ENCODE measurements around the gene FBP1. TPM values are rescaled to one million over a fixed set of nuclear protein-coding genes. Genes with fewer than 3 reads are reported as not detected.

Gene FBP1
- total RNA-seq, 1 experiment from 2014 or later: 48.1 TPM

DNA sequence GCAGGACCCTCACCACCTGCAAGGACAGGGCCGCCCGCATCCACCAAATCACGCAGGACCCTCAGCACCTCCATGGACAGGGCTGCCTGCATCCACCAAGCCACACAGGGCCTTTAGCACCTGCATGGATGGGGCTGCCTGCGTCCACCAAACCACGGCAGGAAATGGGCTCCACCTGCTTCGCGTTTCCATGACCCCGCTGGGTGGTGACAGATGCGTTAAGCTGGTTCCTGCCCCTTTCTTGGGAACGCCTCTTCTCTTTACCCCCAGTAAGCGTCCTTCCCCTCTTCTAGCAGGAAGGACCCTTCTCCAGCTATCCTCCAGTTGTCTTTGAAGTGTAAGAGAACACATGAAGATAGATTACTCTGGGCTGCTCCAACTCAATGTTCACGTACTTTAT, 13.5 kb downstream of the FBP1 start:
- no TSS peak for BruUV-seq (replicated peaks)
- no peak for TF ChIP-seq EZH2 (IDR thresholded peaks at IDR 0.05; ENCODE audit: low read length, unreplicated experiment)
- TF ChIP-seq EZH2phosphoT487 (IDR thresholded peaks at IDR 0.05; ENCODE audit: borderline replicate concordance, low read length): no peak
- TF ChIP-seq, protein P1, sequence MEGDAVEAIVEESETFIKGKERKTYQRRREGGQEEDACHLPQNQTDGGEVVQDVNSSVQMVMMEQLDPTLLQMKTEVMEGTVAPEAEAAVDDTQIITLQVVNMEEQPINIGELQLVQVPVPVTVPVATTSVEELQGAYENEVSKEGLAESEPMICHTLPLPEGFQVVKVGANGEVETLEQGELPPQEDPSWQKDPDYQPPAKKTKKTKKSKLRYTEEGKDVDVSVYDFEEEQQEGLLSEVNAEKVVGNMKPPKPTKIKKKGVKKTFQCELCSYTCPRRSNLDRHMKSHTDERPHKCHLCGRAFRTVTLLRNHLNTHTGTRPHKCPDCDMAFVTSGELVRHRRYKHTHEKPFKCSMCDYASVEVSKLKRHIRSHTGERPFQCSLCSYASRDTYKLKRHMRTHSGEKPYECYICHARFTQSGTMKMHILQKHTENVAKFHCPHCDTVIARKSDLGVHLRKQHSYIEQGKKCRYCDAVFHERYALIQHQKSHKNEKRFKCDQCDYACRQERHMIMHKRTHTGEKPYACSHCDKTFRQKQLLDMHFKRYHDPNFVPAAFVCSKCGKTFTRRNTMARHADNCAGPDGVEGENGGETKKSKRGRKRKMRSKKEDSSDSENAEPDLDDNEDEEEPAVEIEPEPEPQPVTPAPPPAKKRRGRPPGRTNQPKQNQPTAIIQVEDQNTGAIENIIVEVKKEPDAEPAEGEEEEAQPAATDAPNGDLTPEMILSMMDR (conservative IDR thresholded peaks at IDR 0.05; ENCODE audit: low read depth, low read length): no peak
- ChIA-PET POLR2A (ENCODE audit: unreplicated experiment) (no interaction called here), CTCF (no interaction called here)
- no peak overlapping the region for H3K4me3 ChIP-seq (ENCODE audit: low read length)
- H3K9me2 ChIP-seq (replicated peaks; ENCODE audit: low read length): no peaks in the 10 kb centered on the region
- H2AFZ ChIP-seq (ENCODE audit: low read length): no peak overlapping the region
- no peaks in the 10 kb centered on the region for H3K36me3 ChIP-seq (ENCODE audit: low read depth, low read length)
- ATAC-seq: no peak
- no peak overlapping the region for H3K27ac ChIP-seq (ENCODE audit: low read length)
- H3K79me2 ChIP-seq (ENCODE audit: low read length): no peaks in the 10 kb centered on the region
- intact Hi-C loops (cut with micrococcal nuclease): no loop called here
- no peak overlapping the region for H3K9ac ChIP-seq (ENCODE audit: low read length)
- no peaks in the 10 kb centered on the region for H3K27me3 ChIP-seq (ENCODE audit: low read length)
- peaks cover 10% of the 10 kb centered on the region for H3K4me1 ChIP-seq (ENCODE audit: insufficient read depth, low read length)
- H3K9me3 ChIP-seq (ENCODE audit: low read length): no peaks in the 10 kb centered on the region
- no peaks in the 10 kb centered on the region for H4K20me1 ChIP-seq (ENCODE audit: low read length)
- H3K4me2 ChIP-seq (ENCODE audit: low read length): no peak overlapping the region
- no peak for DNase-seq
- no peaks in the 10 kb centered on the region for H3F3A ChIP-seq (ENCODE audit: low read length, unreplicated experiment)

DNA sequence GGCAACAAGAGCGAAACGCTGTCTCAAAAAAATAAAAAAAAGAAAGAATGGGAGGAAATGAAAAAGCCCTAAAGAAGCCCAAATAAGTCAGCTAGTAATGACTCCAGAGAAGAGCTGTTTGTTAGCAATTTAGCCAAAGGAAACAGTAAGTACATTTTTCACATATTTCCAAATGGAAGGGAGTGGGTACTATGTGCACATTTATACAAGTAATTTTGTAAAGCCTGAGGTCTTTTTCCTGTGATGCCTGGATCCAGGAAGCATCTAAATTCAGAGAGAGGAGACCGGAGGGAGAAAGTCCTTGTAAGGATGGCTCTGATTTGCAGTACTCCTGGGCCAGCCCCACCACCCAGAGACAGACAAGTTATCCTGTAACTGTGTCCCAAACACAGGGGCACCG, 14.7 kb downstream of the FBP1 start:
- Histone ChIP-seq H3K36me3 (ENCODE audit: low read depth, low read length) (no peaks in the 10 kb centered on the region), H3K9me3 (ENCODE audit: low read length) (no peaks in the 10 kb centered on the region), H3F3A (ENCODE audit: low read length, unreplicated experiment) (no peaks in the 10 kb centered on the region), H3K4me3 (ENCODE audit: low read length) (no peak overlapping the region), H3K4me2 (ENCODE audit: low read length) (no peak overlapping the region), H3K9ac (ENCODE audit: low read length) (no peak overlapping the region), H3K27ac (ENCODE audit: low read length) (no peak overlapping the region), H2AFZ (ENCODE audit: low read length) (no peak overlapping the region), H4K20me1 (ENCODE audit: low read length) (no peaks in the 10 kb centered on the region), H3K4me1 (ENCODE audit: insufficient read depth, low read length) (no peaks in the 10 kb centered on the region), H3K27me3 (ENCODE audit: low read length) (no peaks in the 10 kb centered on the region), H3K79me2 (ENCODE audit: low read length) (no peaks in the 10 kb centered on the region), H3K9me2 (replicated peaks; ENCODE audit: low read length) (no peaks in the 10 kb centered on the region)
- CTCF ChIA-PET: no interaction called here
- TF ChIP-seq EZH2phosphoT487 (IDR thresholded peaks at IDR 0.05; ENCODE audit: borderline replicate concordance, low read length) (no peak), EZH2 (IDR thresholded peaks at IDR 0.05; ENCODE audit: low read length, unreplicated experiment) (no peak)
- TF ChIP-seq, protein P1 (conservative IDR thresholded peaks at IDR 0.05; ENCODE audit: low read depth, low read length): no peak
- DNase-seq (no peak), ATAC-seq (no peak)
- intact Hi-C loops (cut with micrococcal nuclease): no loop called here
- POLR2A ChIA-PET (ENCODE audit: unreplicated experiment): no interaction called here
- BruUV-seq (replicated peaks): no TSS peak

DNA sequence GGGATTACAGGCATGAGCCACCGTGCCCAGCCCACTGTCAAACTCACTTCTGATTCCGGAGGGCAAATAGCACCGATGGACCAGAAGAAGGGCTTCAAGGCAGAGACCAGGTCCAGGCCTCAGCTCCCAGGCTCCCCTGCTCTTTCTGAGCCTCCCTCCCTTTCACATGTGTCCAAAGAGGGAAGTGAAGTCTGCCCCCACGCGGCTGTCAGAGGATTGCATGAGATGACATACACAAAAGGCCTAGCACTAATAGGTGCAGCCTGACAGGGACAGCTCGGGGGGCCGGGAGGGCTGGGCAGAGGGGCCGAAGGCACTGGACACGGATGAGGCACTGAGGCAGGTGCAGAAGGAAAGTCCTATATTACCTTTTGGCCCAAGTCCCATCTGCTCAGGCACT, 16.1 kb downstream of the FBP1 start:
- Histone ChIP-seq H4K20me1 (ENCODE audit: low read length) (no peaks in the 10 kb centered on the region), H3K79me2 (ENCODE audit: low read length) (no peaks in the 10 kb centered on the region), H3K27me3 (ENCODE audit: low read length) (no peaks in the 10 kb centered on the region), H2AFZ (ENCODE audit: low read length) (no peak overlapping the region), H3K36me3 (ENCODE audit: low read depth, low read length) (no peaks in the 10 kb centered on the region), H3K27ac (ENCODE audit: low read length) (no peak overlapping the region), H3K9ac (ENCODE audit: low read length) (no peak overlapping the region), H3K4me2 (ENCODE audit: low read length) (no peak overlapping the region), H3K4me1 (ENCODE audit: insufficient read depth, low read length) (no peaks in the 10 kb centered on the region), H3F3A (ENCODE audit: low read length, unreplicated experiment) (no peaks in the 10 kb centered on the region), H3K9me3 (ENCODE audit: low read length) (no peaks in the 10 kb centered on the region), H3K4me3 (ENCODE audit: low read length) (no peak overlapping the region), H3K9me2 (replicated peaks; ENCODE audit: low read length) (no peaks in the 10 kb centered on the region)
- TF ChIP-seq, protein P1 (conservative IDR thresholded peaks at IDR 0.05; ENCODE audit: low read depth, low read length): no peak
- TF ChIP-seq EZH2phosphoT487 (IDR thresholded peaks at IDR 0.05; ENCODE audit: borderline replicate concordance, low read length) (no peak), EZH2 (IDR thresholded peaks at IDR 0.05; ENCODE audit: low read length, unreplicated experiment) (no peak)
- no TSS peak for BruUV-seq (replicated peaks)
- intact Hi-C loops (cut with micrococcal nuclease): no loop called here
- ATAC-seq (no peak), DNase-seq (no peak)
- ChIA-PET CTCF (no interaction called here), POLR2A (ENCODE audit: unreplicated experiment) (no interaction called here)
